GM12865 (cell line): ENCODE measurements around the gene RNF145.
"Not testable (repeated sequence)": the region's sequence is repeated elsewhere in the genome, so short reads cannot be mapped to it uniquely, and the experiment has no call there.

ENCODE experiments used
- DNase-seq: peaks from one replicate; pipeline ENCODE4 v3.0.0; 2010; ENCODE audit warnings: low read depth
- H3K4me3 ChIP-seq: 2 replicates; pipeline ENCODE4 v1.5.1; 2011; ENCODE audit warnings: mild to moderate bottlenecking, low read depth, low read length, control low read depth
- CTCF ChIP-seq: IDR thresholded peaks from 2 replicates; pipeline ENCODE4 v1.5.1; 2011; ENCODE audit warnings: low read length, control low read depth, low read depth, inconsistent platforms; ENCODE audit not compliant: insufficient read depth; ENCODE audit errors: missing control alignments

The RNF145 gene

GRCh38 chr5:159155960-159156359 lies 53.4 kb downstream of the RNF145 start:
- no peak overlapping the region for H3K4me3 ChIP-seq
- TF ChIP-seq CTCF = no peak
- DNase-seq = no peak

DNA sequence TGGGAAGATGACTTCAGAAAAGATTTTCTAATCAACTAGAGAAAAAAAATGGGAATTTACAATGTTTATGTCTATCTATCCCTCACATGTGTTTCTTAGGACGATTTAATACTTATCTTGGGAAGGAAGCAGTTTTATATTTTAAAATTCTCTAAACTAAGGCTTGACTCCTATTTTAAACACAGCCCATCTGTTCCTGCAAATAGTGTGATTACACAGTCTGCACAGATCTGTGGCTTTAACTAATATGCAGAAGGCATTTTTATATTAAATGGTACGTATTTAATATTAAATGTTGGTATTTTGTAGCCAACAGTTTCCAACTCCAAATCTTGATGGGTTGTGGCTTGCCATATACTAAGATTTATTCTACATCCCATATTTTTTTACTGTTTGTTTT lies 56.5 kb downstream of the RNF145 start:
- DNase-seq = no peak
- H3K4me3 ChIP-seq = no peak overlapping the region
- no peak for TF ChIP-seq CTCF

DNA sequence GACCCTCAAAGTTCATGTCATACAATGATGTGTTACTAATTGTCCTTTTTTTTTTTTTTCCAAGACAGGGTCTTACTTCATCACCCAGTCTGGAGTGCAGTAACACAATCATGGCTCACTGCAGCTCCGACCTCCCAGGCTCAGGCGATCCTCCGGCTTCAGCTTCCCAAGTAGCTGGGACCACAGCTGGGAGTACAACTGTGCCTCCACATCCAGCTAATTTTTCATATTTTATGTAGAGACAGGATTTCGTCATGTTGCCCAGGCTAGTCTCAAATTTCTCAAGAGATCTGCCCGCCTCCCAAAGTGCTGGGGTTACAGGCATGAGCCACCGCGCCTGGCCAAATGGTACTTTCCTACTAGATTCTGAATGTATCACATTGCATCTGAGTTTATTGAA lies 60.3 kb downstream of the RNF145 start:
- H3K4me3 ChIP-seq = no peak overlapping the region
- DNase-seq = no peak
- TF ChIP-seq CTCF = no peak

GRCh38 chr5:159147976-159148375 lies 61.4 kb downstream of the RNF145 start:
- no peak for DNase-seq
- no peak overlapping the region for H3K4me3 ChIP-seq
- TF ChIP-seq CTCF = no peak

DNA sequence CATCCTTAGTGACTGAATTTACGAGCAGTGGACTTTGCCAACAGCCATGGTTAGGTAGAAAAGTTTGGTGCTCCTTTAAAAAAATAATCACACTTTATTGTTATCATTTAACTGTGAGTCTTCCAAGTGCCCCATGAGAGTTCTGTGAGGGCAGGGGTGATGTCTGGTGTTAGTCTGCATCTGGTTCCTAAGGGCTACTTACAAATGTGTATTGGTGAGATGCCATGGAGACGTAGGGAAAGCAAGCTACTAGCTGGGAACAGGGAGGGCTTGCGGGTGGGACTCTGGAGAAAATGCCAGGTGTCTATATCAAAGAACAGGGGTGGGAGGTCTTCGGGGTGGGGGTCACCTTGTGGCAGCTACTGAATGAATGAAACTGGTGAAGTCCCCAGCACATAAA lies 62.5 kb downstream of the RNF145 start:
- no peak for DNase-seq
- H3K4me3 ChIP-seq = no peak overlapping the region
- no peak for TF ChIP-seq CTCF

- DNase-seq, H3K4me3 ChIP-seq: not testable (repeated sequence)
Measured at GRCh38 chr5:159145160-159145559, 64.2 kb downstream of the RNF145 start.

- no peak for DNase-seq
- no peak overlapping the region for H3K4me3 ChIP-seq
- TF ChIP-seq CTCF = no peak
Measured at GRCh38 chr5:159139802-159140201, 69.6 kb downstream of the RNF145 start.
